GM18861 (cell line): Measurements from ENCODE around the gene GRIK4.

Source experiments
- ATAC-seq: cut with Tn5 transposase; IDR thresholded peaks from one replicate; pipeline ENCODE4 v1.9.1; 2021; ENCODE audit not compliant: unreplicated experiment

GRIK4 gene

DNA sequence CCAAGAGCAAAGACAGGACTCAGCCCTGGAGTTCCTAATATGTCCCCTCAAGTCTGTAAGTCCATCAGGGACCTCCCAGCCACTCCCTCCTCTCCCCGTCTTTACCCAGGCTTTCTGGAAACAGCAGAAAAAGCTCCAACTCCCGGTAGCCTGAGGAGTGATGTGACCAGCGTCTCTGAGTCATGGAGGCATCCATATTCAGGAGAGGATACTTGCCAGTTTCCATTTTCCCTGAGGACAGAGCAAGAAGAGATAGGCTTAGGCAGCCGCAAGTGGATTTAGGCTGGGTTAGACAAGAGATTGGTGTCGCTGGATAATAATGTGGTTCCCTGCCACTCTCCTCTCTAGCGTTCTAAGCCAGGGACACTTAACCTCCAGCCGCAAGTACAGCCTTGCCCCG lies 206.6 kb downstream of the GRIK4 start:
- no peak for ATAC-seq

DNA sequence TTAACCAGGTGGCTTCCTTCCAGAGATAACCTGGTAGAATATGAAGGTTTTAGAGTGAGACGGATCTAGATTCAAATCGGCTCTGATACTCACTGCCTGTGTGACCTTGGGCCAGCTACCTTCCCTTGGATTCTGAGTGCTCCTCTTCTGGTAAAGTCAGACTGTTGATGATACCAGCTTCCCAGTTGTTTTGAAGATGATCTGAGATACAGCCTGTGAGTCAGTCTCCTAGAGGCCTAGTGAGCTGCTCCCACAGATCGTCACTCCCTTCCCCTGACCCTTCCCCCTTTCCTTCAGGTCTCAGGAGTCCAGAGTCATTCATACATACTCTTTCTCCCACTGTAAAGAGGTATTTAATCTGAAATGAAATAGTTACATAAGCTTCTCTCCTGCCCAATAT lies 207.8 kb downstream of the GRIK4 start:
- ATAC-seq: no peak

DNA sequence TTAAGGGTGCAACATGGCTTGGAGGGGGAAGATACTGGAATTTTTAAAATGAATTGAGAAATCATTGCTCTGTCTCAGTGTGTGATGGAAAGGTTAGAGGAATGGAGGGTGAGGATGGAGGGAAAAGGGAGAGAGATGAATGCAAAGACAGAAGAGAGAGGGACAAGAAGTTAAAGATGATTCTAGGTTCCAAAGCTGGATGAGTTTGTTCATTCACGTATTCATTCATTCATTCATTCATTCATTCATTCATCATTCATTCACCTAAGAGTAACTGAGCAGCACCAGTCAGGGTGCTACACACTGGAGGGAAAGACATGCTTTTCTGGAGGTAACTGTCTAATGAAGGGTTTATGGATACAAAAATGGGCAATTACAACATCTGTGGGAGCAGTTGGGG lies 209.2 kb downstream of the GRIK4 start:
- no peak for ATAC-seq

DNA sequence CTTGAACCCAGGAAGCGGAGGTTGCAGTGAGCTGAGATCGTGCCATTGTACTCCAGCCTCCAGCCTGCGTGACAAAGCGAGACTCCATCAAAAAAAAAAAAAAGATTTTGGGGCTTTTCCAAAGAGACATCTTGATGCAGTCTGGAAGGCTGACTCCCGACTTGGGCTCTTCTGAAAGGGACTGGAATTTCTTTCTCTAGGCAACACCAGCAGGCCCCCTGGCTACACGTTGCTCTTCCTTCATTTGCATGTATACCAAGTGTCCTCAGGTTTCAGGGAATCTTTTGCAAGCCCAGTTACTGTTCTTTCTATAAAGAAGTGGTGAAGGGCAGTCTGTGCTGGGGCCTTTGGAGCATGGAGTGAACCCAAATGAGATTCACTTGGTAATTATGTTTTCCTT lies 211.0 kb downstream of the GRIK4 start:
- ATAC-seq: no peak

DNA sequence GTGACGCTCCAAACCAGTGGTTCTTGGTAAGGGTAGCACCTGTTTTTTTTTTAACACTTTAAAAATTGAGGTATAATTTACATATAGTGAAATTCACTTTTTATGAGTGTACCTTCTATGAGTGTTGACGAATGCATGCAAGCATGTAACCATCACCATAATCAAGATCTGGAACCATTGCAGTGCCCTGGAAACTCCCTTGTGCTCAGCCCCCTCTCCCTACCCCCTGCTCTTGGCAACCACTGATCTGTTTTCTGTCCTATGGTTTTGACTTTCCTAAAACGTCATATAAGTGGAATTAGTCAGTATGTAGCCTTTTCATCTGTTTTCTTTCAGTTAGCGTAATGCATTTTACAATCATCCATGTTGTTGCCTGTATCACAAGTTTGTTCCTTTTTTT lies 212.2 kb downstream of the GRIK4 start:
- ATAC-seq: no peak

DNA sequence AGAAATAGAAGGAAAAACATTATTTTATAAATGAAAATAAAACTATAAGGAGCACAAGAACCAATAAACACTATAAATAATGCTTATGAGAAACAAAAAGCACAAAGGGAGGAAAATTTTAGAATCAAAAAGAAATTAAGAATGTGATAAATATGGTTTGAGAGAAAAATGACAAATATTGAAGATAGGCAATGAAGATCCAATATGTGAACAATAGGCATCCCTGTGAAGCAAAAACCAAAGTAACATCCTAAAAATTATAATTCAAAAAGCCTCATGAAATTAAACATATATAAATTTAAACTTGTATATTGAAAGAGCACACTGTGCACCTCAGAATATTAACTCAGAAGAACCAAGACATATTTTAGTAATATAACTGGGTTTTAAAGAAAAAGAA lies 216.2 kb downstream of the GRIK4 start:
- ATAC-seq: no peak

DNA sequence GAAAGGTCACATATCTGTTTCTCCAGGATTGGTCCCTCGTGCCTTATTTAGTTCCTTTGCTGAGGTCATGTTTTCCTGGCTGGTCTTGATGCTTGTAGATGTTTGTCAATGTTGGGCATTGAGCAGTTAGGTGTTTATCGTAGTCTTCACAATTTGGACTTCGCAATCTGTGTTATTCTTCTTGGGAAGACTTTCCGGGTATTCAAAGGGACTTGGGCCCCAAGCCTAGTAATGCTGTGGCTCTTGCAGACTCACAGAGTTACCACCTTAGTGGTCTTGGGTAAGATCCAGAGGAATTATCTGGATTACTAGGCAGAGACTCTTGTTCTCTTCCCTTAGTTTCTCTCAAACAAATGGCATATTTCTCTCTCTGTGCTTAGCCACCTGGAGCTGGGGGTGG lies 223.5 kb downstream of the GRIK4 start:
- no peak for ATAC-seq

DNA sequence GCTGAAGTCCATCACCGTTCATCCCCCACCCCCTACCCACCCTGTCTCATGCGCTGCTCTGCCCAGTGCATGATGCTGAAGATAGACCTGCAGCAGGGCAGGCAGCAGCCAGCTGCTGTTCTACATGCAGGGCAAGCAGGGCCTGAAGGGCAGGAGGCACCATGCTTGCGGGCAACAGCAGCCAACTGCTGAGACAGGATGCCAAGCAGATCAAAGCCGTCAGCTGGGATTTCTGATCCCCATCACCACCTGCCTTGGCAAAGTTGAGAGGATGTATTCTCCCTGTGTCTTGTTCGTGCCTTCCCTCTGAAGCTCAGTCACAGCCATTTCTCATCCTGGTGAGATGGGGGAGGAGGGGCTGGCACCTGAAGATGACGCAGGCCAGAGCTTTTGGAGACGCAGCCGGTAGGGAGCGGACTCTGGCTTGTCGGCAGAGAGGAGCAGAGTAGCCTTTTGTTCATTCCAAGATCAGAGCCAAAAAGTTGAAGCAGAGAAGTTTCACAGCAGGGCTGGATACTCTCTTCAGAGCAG lies 227.0 kb downstream of the GRIK4 start:
- ATAC-seq: no peak

DNA sequence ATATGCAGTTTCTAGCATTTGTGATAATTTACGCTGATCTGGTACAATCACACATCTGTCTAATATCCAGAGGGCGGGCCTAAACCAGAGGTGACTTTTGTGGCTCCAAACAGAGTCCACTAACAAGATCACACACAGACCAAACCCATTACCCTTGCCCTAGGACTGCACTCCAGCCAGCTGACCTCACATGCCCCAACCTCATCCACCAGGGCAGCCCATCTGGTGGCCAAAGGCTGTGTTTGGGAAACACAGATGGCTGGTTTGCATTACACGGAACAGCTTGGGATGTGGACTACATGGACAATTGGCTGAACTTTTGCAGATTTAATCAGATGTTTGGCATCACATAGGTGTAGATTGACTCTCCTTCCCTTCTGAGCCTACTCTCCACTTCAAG lies 228.2 kb downstream of the GRIK4 start:
- ATAC-seq: no peak

DNA sequence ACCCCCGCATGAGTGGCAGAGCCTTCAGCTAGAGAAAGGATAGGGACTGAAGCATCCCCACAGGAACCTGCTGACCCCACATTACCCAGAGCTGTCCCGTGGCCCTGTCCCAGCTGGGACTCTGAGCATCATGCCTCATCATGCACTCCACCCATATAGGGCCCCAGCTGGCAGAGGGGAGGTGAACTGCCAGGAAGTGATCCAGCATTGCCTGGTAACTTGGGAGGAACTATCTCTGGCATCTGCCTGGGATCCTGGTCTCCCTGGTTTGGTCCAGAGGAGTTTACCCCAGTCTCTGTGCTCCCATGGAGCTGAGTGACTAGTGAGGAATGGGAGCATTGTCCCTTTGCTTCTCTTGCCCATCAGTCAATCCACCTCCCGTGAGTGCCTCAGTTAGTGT lies 228.8 kb downstream of the GRIK4 start:
- ATAC-seq: no peak

DNA sequence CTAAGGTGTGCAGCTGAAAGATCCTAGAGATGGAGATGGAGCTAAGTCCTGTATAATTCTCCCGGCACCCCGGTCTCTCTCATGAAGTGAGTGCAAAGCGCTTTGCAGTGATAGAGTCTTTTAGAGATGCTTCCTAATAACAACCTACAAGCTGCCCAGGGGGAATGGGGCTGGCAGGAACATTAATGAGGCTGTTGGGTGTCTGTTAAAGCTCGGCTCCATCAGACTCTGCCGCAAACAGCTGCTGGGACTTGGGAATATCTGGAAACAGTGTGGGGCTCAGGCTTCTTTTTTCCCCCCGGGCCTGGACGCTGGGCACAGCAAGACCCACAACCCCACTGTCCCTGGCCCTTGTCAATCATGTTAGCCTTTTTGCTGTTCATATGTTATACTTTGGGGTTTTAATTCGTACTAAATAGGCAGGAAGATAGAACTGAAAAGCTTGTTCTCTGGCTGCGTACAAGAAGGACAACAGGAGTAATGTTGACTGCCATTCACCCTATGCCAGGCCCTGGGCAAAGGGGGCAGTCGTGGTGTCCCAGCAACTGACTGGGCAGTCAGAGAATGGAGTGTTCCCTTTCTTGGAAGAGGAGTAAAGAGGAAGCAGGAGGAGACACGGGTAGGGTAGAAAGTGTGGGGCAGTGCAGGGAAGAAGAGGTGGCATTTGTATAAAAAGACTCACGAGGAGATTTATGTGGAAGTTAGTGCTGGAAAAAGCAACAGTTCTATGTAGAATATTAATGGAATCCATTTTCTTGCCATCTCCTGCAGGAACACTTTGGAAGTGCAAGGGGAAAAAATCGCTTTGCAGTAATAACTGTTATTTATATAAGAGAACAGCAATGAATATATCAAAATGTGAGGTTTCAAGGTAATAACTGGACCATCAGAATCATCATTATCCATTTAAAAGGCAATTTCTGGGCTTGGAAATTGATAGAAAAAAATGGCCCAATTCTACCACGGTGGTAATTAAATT lies 232.8 kb downstream of the GRIK4 start:
- ATAC-seq: no peak

DNA sequence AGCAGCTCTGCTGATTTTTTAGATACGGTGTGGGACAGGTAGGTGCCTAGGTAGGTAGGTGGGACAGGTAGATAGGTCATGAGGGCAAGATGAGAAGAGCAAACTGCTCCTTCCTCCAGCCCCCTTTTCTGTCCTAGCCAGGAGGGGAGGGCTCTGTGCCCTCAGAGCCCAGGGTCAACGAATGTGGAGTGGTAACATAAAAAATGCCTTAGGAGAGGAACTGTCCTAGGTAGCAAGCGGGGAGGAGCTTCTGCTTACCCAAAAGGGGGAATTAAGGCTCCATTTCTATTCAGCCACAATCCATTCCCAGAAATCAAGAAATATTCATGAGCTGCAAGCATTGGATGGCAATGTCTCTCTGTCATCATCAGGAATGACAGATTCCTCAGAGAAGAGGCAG lies 234.8 kb downstream of the GRIK4 start:
- no peak for ATAC-seq

DNA sequence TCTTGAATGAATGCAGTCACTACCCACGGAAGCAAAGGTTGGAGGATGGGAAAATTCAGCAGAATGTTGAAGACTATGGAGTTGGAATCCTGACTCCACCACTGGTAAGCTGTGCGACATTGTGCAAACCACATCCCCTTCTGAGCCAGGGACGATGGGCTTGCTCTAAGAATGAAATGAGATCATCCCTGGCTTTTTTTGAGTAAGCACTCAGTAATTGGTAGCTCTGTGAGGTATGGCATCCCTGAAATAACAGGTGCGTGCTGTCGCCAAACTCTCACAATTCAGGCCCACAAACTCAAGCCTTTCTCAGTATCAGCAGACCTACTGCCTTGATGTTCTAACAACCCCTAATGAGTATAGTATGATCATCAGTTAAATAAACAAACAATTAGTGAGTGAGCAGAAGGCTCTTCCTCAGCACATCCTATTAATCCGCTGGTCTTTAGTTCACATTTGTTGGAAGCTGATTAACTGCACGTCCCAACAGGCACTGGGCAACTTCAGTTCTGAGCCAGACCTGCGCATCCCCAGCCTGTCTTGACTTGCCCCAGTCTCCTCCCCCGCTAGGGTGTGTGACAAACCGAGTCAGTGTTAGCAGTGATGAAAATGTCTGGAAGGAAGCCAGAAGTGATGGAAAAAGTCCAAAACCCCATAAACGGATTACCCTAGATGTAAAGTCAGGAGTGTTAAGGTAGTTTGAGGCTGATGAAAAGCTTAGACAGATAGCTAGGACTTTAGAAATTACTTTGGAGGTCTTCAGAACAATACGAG lies 235.5 kb downstream of the GRIK4 start:
- no peak for ATAC-seq

DNA sequence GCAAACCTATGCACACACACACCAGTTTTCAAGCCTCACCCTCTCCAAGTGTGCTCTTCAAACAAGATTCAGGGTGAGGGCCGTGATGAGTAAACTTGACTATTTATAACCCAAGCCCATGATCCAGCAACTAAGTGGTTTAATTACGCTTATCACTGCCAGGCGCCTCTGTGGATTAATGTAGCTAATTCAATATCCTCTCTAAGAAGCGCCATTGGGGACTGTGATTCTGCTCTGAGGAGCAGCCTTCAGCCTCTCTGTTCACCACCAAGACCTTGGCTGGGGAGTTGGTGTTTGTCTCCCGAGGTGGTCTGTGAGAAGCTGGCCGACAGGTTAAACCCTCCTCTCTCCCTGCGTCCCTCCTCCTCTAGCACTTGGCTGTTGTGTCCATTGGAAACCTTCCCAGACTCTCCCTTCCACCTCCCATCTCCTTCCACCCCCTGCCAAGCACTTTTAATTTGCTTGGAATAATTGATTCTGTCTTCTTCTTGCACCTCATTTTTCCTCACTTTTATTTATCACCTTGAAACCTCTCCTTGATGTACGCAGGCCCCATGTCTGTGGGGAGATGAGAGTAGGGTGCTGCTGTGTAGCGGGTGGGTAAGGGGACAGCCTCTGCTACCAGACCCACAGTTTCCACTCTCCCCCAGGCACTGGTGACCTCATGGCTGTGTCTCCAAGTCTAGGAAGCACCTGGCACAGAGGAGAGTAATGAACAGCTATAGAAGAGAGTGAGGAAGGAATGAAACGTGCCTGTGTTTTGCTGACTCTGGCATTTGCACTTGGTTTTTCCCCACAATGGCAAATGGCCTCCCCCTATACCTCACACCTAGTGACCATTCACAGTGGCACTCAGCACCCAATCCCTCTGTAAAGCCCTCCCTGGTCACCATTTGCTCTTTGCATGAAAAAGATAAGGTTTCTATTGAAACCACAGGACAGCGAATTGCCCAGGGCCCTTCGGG lies 236.6 kb downstream of the GRIK4 start:
- ATAC-seq: no peak

DNA sequence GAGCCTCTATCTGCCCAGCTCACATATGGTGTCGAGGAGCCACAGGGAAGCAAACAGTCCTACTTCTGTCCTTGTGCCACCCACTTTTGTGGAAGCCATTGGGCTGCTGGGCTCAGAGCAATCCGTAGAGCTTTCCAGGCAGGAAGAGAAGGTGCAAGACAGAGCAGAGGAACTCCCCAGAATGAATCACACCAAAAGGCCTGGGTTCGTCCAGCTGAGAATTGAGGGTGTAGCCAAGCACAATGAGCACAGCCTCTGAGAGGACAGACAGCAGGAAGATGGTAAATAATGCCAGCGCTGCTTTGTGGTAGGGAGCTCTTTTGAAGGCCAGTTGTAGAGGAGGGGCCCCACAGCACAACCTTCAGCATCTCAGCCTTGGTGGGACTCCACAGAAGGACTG lies 237.8 kb downstream of the GRIK4 start:
- no peak for ATAC-seq

DNA sequence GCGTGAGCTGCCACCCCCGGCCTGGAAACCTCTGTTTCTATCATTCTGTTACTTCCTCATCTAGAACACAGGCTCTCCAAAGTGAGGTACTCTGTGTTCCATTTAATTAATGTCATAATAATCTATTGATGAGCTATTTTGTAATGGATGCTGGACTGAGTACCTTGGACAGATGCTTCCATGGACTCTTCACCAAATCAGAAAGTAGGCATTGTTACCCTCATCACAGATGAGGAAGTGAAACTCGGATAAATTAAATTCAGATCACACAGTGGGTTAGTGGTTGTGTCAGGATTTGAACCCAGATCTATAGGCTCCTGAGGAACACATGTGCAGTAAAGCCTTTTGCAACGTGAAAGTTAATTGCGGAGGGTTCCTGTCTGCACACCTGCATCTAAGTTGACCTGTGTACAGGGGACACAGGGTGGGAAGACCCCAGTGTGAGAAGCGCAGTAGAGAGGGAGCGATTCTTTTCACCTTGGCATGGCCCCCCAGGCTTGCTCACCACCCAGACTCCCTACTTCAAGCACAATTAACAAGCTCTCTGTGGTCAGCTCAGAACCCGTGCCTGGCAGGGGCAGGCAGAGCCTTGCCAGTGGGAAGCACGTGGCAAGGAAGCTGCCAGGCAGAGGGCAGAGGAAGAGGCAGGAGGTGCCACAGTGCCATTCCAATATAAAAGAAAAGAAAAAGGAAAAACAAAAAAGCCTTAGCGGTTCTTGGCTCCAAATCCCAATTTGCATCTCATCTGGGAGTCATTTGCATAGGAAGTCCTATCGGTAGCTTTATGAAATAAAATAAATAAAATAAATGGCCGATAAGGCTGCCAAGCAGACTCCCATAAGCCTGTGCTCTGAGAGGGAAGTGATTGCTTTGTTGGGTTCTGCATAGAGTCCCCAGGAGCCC lies 239.3 kb downstream of the GRIK4 start:
- no peak for ATAC-seq

DNA sequence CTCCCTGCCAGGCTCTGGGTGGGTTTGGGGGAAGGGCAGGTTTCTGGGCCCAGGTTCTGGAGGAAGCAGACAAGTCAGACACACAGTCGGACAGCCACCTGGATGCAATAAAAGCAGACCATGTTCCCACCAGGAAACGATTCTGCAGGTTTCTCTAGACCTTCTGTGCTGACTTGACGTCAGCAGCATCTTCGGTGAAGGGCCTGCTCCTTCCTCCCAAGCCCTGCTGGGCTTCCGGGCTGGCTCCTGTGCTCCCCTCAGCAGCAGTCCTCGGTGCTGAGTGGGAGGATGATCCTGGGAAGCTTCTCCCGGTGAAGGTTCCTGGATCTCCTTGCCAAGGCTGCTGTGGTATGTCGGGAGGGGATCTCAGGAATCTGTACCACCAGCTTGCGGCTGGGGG lies 240.0 kb downstream of the GRIK4 start:
- no peak for ATAC-seq

DNA sequence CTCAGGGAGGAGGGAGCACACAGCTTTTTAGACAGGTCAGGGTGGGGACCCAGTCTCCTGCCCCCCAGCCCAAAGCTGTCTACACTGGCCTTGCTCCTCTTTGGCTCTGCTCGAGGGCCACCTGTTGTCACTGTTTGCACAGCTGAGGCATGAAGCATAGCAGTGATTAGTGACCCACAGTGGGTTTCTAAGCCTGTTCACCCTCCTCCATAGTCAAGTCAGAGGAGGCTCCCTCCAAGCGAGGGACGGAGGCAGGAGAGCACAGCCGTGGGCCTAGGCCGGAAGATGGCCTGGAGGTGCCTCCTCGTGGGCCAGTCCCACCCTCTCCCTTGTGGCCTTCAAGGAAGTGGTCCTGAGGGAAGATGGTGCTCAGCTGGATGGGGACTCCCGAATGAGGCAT lies 241.1 kb downstream of the GRIK4 start:
- ATAC-seq: no peak

DNA sequence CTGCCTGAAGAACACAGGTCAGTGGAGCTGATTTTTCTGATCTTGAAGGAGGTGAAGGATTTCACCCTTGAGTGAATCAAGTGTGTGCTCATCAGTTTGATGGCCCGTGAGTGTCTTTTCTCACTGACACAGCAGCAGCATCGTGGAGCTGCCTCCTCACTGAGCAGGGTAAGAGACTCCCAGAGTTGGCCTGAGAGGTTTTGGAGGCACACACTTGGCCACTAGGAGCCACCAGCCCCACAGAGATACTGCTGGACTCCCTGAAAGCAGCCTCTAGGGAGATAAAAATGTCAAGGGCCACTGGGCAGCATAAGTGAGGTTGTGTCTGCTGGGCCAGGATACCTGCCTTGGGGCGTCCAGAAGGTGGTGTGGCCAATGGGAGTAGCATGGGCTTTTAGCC lies 245.4 kb downstream of the GRIK4 start:
- no peak for ATAC-seq

DNA sequence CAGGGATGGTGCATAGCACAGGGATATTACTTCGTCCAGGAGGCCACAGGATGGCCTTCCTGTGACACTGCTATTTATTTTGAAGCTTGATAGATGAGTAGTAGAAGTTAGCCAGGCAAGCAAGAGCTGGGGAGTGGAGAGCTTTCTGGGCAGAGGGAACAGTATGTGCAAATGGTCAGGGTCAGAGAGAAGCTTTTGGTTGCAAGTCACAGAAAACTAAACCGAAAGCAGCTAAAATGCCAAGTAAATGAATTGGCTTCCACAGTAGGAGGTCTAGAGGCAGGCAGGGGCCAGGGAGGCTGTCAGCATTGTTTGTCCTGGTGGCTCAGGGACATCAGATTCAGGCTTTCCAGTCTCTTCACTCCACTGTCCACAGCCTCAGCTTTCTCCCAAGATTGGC lies 247.5 kb downstream of the GRIK4 start:
- no peak for ATAC-seq
